HG02588 (cell line): Measurements from ENCODE around the gene EML3.
"Not testable (repeated sequence)": the region's sequence is repeated elsewhere in the genome, so short reads cannot be mapped to it uniquely, and the experiment has no call there.

Experiments
- ATAC-seq: cut with Tn5 transposase; IDR thresholded peaks from one replicate; pipeline ENCODE4 v1.9.1; 2021; ENCODE audit warnings: mild to moderate bottlenecking, moderate library complexity; ENCODE audit not compliant: unreplicated experiment

The EML3 gene

DNA sequence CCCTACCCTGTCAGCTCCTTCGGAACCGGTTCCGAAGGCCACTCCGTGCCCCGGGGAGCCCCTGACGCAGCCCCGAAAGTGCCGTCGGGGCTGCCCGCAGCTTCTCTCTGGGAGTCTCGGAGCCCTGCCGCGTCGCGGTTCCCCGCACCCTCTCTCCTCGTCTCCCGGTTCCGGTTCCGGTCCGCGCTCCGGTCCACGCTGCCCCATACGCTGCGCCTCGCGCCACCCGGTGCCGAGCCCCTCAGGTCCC, 11.5 kb downstream of the EML3 start:
- ATAC-seq = peak; percentile 18

DNA sequence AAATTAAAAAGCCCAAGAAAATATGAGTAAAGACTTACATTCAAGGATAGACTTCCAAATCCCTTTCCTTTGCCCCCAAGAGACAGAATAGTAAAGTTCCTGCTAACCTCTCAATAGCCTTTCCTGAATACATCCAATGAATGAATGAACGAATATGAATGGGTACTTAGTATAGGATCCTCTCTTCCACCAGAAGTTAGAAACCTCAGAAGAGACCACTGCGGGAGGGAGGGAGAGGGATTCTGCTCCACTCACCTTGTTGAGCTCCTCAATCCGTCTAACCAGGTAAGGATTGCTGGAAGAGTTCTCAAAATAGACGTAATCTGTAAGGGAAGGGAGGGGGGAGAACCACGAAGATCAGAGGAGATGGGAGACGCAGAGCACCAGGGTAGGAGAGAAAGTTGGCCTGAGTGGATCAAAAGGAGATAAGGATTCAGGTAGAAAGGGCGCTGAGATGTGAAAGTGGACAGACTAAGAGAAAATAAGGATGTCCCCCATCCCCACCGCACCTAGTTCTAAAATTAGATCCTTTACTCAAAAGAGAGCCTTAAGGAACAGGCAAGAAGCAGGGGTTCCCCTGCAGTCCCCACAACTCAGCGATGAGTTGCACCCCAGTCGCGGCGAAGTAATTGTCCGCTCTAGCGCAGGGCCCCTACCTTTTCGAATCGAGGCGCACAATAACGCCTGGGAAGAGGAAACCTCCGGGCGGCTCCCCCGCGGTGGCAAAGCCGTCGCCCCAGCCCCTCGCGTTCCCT, 12.0 kb downstream of the EML3 start:
- no peak for ATAC-seq

DNA sequence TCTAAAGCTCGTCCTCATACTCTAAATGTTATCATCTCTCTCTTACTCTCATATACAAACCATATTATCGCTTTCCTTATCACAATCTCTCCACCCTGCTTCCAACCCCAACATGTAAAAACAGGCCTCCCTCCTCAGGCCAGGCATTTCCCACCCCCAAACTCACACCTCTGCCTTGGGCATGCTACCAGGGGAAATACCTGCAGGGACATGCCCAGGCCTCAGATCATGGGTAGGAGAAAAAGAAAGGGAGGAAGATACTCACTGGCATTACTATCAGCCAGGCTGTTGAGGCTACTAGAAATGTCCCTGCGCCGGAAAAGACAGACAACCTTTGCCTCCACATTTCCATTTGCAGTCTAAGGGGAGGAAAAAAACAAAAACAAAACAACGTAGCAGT, 12.7 kb downstream of the EML3 start:
- no peak for ATAC-seq

DNA sequence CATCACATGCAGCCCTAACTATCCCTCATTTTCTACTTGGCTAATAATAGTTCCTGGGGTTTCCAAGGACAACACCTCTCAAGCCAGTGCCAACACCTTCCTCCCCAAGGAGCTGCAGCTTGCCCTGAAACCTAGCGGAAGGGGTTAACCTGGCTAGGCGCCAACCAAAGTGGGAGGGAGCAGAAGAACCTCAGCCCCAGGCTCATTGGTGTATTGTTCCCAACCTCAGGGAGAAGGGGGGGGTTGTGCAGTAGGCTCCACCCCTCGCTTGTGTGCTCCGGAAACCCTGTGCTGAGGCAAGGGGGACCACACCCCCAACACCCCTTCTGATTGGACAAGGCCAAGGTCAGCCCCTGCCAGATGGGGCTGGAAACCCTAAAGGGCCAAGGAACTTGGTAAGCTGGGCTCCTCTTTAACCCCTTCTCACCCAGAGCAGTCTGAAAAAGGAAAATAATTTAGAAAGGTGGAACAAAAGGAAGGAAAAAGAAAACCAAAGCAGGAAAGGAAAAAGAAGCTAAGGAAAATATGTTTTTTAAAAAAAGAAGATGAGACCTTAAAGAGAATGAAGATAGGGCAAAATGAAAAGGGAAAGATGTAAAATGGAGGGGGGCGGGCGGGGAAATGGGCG, 13.4 kb downstream of the EML3 start:
- ATAC-seq = peak; percentile 44

DNA sequence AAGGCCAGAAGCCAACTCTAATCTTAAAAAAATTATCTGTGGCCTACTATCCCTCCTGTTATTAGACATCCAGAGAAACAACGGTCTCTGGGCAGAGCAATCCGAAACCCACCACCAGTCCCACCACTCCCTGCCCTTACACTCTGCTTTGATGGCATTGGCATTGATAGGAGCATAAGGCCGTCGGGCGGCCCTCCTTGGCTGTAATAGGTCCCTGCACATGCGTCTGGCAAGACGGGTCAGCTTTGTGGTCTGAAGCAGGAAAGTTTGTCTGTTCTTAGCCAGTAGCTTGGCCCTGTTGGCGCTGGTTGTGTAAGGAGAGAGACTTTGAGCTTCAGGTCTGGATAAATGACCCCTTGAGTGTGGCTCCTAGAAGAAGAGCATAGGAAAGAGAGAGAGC, 17.5 kb downstream of the EML3 start:
- ATAC-seq = no peak

DNA sequence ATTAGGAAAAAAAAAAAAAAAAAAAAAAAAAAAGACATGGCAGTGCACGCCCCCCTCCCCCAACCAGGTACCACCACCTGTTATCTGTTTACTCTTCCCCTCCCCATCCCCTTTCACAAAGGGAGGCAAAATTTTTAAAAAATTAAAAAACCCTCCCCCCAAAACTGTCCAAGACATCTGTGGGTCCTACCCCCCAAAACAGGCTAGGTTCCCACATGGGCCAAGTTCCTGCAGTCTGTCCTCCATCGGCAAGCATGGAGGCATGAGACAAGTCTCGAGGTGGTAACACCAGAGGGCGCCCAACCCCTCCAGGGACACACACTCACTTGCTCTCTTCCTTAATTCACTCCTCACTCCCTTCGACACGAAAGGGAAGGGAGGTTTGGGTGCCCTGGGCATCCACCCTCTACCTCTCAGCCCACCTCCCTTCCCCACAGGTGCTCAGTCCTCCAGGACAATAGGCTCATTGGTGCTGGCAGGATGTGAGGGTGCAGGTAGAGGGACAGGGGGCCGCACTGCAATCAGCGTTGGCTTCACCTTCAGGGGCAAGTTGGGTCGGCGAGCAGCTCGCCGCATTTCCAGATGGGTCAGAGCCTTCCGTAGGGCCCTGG, 19.0 kb downstream of the EML3 start:
- no peak for ATAC-seq

DNA sequence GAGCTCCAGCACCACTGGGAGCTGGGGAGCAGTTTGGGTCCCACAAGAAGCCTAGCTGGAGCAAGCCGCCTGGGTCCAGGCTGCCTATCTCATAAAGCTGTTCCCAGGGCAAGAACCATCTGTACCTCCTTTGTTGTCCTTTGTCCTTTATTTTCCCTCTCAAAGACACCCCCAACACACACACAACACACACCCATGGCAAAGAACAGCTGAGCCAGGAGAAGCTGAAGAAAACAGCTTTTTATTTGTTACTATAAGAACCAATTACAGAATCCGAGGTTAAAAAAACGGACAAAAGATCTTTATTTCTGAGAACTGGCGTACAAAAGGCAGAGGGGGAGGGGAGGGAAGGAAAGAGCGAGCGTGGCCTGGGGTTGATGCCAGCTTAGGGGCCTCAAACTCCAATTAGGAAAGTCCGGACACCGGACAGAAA, 19.6 kb downstream of the EML3 start:
- ATAC-seq = no peak

DNA sequence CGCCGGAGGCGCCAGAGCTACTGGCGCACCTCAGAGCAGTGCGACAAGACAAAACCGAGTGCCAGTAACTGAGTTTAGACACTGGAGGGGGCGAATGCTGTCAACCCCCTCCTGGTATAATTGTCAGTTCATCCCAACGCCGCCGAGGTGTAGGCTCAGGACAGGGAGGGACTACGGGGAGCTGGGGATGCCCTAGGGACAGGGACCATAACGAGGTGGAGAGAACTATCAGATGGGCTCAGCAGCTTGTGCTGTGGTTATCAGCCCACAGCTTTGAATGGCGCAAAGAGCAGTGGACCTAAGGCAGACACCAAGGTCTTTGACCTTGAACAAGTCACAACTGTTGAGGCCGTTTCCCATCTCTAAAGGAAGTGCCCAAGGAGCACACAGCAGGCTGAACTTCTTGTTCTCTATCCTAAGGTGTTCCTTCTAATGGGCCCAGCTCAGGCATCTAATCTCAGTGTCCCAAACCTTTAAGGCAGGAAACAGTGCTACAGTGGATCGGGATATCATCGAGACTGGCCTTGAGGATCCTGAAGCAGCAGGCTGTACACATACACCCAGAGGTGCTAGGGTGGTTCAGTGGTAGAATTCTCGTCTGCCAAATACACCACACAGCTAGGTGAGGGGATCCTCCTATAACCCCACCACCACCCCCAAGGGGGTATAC, 20.3 kb downstream of the EML3 start:
- ATAC-seq = no peak

DNA sequence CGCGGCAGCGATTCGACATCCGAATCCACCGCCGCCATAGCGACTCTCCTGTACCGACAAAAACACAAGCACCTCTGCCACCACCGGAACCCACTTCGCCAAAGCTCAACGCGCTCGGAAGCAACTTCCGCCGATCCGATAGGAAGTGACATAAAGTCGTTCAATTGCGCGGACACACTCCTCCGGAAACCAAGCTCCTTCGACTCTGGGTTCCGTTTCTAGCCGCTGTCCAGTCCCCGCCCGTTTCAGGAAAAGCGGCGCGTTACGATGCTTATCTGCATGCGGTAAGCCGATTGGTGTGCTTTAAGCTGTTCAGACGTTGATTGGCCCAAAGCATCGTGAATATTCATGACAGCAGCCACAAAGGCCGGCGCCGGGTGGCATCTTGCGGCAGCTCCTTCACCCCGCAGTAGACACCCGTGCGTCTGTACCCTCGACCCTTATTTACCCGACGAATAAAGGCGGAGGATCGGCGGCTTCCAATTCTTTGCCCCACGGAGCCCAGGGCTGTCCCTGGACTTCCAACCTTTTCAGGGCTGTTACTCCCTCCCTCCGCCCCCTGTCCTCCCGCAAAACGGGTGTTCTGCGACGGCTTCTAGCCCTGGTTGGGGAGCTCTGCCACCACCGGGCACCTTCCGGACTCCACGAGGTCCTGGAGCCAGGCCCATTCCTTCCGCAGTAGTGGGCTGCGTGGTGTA, 21.0 kb downstream of the EML3 start, which contains the start of gene TUT1:
Gene TUT1, minus strand, starts transcription at position 76 of the 698 bp plus-strand sequence. Its CDS starts 38 bp downstream, at position 38.
- peak; percentile 82 for ATAC-seq

DNA sequence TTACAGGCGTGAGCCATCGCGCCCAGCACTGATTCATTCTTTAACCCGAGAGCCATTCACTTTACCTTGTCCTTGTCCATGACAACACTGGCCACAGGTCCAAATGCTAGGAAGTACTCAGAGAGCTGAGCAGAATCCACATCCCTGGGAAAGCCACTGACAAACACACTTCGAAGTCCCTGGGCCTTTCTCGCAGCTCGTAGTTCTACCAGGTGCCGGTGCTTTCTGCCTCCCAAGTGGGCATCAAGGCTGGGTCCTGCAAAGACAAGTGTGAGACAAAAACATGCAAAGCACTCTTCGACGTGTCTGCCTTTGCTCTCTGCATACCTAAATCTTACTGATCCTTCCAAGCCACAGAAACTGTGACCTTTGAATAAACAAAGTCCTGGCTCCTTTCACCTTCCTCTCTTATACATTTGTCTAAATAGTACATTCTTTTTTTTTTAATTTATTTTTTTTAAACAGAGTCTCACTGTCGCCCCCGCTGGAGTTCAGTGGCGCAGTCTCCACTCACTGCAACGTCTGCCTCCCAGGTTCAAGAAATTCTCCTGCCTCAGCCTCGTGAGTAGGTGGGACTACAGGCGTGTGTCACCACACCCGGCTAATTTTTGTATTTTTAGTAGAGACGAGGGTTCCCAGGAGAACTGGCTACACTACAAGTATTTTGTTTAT, 23.5 kb downstream of the EML3 start:
- ATAC-seq = no peak

DNA sequence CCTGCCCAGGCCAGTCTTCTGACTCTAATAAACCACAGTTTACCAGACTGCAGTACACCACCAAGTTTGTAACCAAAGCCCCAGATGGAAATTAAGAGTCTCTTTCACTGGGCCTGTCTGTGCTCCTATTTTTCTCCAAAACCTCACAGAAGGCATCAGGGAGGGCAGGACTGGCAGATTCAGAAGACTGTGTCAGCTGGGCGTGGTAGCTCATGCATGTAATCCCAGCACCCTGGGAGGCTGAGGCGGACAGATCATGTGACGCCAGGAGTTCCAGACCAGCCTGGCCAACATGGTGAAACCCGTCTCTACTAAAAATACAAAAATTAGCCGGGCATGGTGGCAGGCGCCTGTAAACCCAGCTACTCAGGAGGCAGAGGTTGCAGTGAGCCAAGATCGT, 27.2 kb downstream of the EML3 start:
- not testable (repeated sequence) for ATAC-seq

DNA sequence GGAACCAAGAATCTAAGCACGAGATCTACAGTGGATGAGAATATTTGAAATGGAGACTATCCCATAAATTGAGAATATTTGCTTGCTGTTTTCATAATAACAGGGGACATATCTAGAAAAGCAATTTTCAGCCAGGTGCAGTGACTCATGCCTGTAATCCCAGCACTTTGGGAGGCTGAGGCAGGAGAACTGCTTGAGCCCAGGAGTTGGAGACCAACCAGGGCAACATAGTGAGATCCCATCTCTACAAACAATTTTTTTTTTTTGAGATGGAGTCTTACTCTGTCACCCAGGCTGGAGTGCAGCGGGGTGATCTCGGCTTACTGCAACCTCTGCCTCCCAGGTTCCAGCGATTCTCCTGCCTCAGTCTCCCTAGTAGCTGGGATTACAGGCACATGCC, 30.8 kb downstream of the EML3 start:
- ATAC-seq = not testable (repeated sequence)

DNA sequence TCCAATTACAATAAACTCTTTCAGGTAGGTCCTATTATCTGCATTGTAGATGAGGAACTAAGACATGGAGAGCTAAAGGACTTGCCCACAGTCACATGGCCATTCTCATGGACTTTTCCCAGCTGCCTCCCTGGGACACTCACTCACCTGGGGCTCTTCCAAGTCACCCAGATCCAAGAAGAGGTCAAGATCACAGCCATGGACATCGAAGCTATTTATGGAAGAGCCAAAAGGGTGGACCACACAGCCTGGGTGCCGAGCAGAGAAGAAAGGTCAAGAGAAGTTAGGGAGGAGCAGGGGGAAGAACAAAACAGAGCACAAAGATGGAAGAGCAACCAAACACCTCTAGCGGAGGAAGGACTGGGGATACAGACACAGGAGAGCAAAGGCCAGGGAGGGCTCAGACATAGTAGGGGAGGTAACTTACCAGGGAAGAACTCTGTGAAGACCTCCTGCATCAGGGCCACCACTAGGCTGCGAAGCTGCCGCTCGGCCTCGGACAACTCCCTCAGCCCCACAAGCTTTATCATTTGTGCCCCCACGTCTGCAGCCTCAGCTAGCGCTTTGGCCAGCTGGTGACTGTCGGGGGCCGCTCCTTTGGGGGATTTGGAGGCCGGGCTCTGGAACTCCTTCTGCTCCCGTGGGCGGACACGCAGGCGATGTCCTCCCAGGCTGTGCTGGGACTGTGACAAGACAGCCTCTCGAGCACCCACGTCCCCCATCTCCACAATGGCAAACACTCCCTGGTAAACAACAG, 31.4 kb downstream of the EML3 start:
- ATAC-seq = no peak

DNA sequence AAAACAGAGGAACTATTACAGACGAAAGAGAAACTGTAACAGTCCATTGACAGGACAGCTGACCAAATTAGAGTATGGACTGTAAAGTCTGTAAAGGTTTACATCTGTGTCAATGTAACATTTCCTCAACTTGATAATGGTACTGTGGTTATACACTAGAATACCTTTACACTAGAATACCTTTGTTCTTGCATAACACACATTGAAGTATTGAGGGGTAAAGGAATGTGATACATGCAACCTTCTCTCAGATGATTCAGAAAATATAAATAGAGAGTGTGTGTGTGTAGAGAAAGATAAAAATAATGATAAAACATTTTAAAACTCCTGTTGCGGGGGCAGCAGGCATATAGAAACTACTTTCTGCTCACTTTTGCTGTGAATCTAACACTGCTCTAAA, 33.3 kb downstream of the EML3 start:
- ATAC-seq = no peak

DNA sequence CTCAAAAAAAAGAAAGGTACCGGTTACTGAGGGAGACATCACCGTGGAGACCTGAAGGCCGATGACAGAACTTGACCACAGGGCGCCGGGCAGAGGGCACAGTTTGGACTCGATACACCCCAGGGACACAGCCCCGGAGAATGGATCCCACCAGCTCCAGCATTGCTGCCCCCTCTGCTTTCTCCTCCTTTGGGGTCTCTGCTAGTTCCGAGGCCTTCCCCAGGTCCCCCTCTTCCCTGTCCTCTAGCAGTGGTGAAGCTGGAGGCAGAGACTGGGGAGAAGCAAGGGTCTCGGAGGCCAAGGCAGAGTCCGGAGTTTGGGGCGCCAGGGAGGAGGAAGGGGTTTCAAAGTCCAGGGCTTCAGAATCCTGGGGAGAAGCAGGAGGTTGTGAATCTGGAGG, 34.0 kb downstream of the EML3 start:
- no peak for ATAC-seq

DNA sequence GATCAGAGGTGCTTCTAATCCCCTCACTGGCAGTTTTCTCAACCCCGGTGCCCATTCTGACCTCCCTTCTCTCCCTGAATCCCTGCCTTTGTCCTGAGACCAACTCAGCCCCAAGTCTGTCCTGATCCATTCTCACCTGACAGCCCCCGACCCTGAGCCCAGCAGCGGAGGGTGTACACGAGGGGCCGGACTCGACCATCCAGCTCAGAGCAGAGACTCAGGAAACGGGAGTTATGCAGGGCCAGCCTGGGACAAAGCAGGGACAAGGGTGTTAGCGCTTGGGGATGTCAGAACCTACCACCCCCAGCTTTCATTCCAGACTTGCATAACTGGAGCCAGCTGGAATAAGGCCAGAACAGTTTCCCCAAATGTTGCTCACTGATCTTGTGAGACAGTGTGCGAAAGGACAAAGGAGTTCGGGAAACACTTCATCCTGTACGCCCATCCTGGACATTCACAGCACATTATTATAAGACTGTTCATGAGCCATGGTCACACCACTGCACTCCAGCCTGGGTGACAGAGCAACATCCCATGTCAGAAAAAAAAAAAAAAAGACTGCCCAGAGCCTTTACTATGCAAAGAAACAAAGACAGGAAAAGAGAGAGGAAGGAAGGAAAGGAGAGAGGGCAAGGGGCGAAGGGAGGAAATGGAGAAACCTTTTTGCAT, 35.4 kb downstream of the EML3 start:
- no peak for ATAC-seq

DNA sequence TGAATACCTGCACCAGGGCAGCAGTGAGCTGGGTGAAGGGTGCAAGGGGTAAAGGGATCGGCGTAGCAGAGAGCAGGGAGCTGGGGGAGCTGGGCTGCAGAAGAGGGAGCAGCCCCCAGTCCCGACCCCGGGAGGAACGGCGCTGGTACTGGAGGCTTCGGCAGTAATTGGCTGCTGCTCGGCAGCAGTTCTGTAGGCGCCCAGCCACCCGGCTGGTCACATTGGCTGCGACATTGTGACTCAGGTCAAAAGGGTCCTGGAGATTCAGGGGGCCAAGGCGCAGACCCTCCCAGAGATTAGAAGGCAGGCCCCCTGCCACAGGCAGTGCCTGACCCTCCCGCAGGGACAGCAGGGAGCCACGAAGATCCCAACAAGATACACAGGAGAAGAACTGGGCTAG, 36.7 kb downstream of the EML3 start:
- no peak for ATAC-seq

DNA sequence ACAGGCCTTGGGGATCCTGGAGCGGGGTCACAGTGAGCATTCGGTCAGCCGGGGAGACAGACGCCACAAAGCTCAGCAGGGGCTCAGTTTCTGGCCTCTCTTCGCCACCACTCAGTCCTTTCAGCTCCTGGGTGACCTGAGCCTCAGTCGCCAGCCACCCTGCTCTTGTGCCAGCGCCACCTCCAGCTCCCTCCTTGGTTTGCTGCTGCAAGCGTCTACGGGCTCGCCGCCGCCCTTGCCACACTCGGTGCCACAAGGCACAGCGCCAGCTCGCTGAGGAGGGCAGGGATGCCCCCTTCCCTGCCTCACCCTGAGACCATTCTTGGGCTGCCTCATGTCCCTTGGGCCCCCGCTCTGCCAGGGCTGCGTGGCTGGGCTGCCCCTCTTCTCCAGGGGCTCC, 37.4 kb downstream of the EML3 start:
- ATAC-seq = no peak

DNA sequence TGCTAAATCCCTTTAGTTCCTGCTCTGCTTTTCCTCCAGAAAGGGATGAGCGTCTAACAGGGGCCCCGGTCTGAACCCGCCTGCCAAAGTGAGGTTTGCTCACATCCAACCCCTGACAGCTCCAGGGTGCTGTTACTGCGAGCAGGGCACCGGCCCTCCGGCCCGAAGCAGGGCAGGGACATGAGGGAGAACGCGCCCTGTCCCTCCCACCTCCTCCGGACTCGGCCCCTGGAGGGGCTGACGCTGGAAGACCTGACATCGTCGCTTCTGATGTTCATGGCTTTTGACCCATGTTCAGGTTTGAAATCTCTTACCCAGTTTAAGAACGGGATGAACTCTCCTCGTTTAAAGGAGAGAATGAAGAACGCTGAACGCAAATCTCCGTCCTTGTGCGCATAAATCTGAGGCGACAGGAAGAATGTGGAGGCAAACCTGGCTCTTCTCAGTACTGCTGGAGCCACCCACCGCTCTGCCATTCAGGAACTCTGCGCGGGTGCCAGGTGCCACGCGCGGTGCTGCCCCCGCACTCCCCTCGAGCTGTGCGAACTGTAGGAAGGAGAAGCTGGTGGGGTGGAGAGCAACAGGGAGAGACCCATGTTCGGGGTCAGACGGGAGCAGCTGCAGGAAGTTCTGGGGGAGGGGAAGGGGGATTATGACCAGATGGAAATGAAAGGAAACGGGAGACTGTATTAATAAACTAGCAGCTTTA, 38.1 kb downstream of the EML3 start:
- ATAC-seq = peak; percentile 14
